ENCODE measurements around the gene CIDEB.
"Not testable (repeated sequence)": the region's sequence is repeated elsewhere in the genome, so short reads cannot be mapped to it uniquely, and the experiment has no call there.

CIDEB gene, protein sequence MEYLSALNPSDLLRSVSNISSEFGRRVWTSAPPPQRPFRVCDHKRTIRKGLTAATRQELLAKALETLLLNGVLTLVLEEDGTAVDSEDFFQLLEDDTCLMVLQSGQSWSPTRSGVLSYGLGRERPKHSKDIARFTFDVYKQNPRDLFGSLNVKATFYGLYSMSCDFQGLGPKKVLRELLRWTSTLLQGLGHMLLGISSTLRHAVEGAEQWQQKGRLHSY

DNA sequence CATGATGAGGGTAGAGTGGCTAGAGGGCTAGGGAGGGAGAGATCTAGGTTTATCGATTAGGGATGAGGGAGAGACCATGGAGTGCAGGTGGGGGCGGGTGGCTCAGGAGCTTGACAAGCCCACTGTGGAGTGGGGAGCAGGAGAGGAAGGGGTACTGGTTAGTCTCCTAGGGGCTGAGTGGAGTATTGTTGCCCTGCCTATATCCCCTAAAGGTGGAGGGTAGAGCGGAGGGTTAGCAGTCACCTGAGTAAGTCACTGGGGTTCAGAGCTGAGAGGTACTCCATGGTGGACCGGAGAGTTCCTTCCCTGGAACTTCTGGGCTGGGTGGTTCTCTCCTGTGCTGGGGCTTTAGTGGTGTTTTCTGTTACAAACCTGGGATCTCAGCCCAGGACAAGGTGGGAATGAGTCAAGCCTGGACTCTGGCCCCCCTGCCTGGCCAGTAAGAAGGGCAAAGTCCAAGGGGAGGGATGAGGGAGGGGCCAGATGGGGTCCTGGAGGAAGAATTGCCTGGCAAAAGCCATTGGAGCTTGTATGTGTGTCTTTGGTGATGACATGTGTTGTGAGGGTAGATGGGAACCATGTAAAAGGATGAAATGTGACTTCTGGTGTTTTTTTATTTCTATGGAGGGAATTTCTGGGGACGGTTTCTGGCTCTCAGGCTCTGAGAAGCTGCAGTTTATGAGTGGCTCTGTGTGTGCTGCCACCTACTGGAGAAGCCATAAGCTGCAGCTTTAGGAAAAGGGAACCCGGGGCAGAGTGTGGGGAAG lies at the start of gene CIDEB:
Gene CIDEB (minus strand): TSS at position 403 of the 767 bp plus-strand sequence. CDS start 119 bp downstream, at position 284.
- peak; percentile 78 for DNase-seq (ENCODE audit: low spot score)

DNA sequence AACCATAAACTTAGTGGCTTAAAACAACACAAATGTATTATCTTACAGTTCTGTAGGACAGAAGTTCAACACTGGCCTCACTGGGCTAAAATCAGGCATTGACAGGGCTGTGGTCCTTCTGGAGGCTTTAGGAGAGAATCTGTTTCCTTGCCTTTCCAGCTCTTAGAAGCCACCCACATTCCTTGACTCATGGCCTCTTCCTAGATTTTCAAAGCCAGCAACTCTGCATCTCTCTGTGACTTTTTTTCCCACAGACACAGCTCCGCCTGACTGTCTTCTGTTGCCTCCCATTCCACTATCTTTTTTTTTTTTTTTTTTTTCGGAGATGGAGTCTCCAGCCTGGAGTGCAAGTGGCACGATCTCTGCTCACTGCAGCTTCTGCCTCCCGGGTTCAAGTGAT lies 48.4 kb upstream of the CIDEB start:
- DNase-seq (ENCODE audit: low spot score), result no peak

DNA sequence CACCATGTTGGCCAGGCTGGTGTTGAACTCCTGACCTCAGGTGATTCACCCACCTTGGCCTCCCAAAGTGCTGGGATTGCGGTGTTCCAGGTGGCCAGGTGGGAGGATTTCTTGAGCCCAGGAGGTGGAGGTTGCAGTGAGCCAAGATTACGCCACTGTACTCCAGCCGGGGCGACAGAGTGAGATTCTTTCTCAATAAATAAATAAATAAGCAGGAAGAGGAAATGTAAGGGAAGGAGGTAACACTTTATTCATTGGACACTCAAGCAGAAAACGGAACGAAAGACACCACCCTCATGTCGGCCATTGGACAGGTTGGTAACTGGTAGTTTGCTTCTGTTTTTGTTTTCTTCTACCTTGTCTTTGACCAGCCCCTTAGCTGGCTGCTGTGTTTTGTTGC lies 47.2 kb upstream of the CIDEB start:
- no peak for DNase-seq (ENCODE audit: low spot score)

DNA sequence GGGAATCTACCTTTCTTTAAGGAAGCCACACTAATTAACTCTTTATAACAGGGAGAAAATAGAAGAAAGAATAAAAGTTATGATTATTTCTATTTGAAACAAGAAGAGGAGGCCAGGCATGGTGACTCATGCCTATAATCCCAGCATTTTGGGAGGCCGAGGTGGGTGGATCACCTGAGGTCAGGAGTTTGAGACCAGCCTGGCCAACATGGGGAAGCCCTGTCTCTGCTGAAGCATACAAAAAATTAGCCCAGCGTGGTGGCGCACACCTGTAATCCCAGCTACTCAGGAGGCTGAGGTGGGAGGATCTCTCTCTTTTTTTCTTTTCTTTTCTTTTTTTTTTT lies 46.7 kb upstream of the CIDEB start:
- DNase-seq (ENCODE audit: low spot score), result not testable (repeated sequence)

- no peak for DNase-seq (ENCODE audit: low spot score)
Observed at GRCh38 chr14:24353559-24354481, 46.0 kb upstream of the CIDEB start.

GRCh38 chr14:24351517-24351916 lies 43.7 kb upstream of the CIDEB start:
- no peak for DNase-seq (ENCODE audit: low spot score)

DNA sequence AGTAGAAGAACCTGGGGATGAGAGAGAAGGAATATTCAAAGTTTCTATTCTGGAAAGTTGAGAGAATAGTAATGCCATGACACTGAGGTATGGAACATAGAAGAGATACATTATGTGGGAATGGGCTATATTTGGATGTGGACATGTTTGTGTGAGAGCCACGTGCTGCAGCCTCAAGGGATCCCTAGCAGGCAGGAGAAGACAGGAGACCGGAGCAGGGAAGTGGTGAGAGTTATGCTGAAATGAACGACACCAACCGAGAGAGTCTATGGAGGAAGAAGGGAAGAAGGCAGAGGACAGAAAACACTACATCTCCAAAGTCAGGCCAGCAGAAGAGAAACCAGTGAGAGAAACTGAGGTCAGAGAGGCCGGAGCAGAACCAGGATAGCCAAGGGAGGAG lies 42.0 kb upstream of the CIDEB start:
- DNase-seq (ENCODE audit: low spot score), result no peak

GRCh38 chr14:24348186-24348585 lies 40.4 kb upstream of the CIDEB start:
- no peak for DNase-seq (ENCODE audit: low spot score)

GRCh38 chr14:24347134-24347533 lies 39.4 kb upstream of the CIDEB start:
- DNase-seq (ENCODE audit: low spot score), result no peak

GRCh38 chr14:24343795-24344660 lies 36.3 kb upstream of the CIDEB start:
- no peak for DNase-seq (ENCODE audit: low spot score)

GRCh38 chr14:24342889-24343288 lies 35.1 kb upstream of the CIDEB start:
- DNase-seq (ENCODE audit: low spot score), result no peak

DNA sequence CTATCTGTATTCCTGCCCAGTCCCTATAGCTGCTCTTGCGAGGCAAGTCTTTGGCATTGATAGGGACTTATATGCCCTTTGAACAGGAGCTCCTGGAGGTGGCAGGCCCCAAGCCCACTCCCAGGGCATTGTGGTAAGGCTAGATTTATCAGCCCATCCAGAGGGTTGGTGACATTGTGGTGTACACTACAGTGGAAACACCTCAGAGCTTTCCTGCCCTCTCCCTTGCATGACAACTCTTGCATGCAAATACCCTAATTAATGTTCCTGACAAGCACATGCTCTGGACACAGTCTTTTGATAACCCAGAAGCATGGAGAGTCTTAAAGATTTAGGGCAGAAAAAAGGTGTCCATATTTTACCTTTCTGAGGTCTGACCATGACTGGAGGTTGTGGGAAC lies 32.8 kb upstream of the CIDEB start:
- no peak for DNase-seq (ENCODE audit: low spot score)

- no peak for DNase-seq (ENCODE audit: low spot score)
Observed at GRCh38 chr14:24339284-24340151, 31.7 kb upstream of the CIDEB start, which contains the start of gene RIPK3. RIPK3 (minus strand) TSS chr14:24339991; CDS start chr14:24339826, 165 bp downstream.

GRCh38 chr14:24338843-24339242 lies 31.1 kb upstream of the CIDEB start:
- no peak for DNase-seq (ENCODE audit: low spot score)

GRCh38 chr14:24337824-24338175 lies 30.0 kb upstream of the CIDEB start:
- DNase-seq (ENCODE audit: low spot score), result no peak

- DNase-seq (ENCODE audit: low spot score), result no peak
Observed at GRCh38 chr14:24337144-24337823, 29.5 kb upstream of the CIDEB start.

- DNase-seq (ENCODE audit: low spot score), result no peak
Observed at GRCh38 chr14:24335461-24336171, 27.8 kb upstream of the CIDEB start.

GRCh38 chr14:24334431-24335291 lies 26.9 kb upstream of the CIDEB start, which contains the start of gene ADCY4:
ADCY4 (minus strand) TSS chr14:24335071; CDS start chr14:24334652, 419 bp downstream.
- DNase-seq (ENCODE audit: low spot score), result no peak
